Mammary epithelial cell (primary cell): Measurements from ENCODE around the gene CRTC3.

Experiments used
- CTCF ChIP-seq, 2 donors: IDR thresholded peaks in 1 of 2; conservative IDR thresholded peaks in 1 of 2; 2 replicates each; pipeline ENCODE4 v1.5.1; 2011 to 2012; ENCODE audit warnings: inconsistent platforms in 2 of 2, low read length in 2 of 2, mild to moderate bottlenecking in 2 of 2, control low read depth in 1 of 2, low read depth in 1 of 2; ENCODE audit not compliant: insufficient read depth in 1 of 2; ENCODE audit errors: extremely low read depth in 1 of 2
- EZH2 ChIP-seq: IDR thresholded peaks from 2 replicates; pipeline ENCODE4 v1.6.1; 2012; ENCODE audit warnings: low read length, inconsistent platforms, borderline replicate concordance

GRCh38 chr15:90677807-90678790 lies 148.4 kb downstream of the CRTC3 start:
- TF ChIP-seq CTCF (conservative IDR thresholded peaks at IDR 0.05 in 1 of 2, IDR thresholded peaks at IDR 0.05 in 1 of 2; ENCODE audit: extremely low read depth in 1 of 2, insufficient read depth in 1 of 2, low read depth in 1 of 2, low read length in 2 of 2), result no peak
- no peak for TF ChIP-seq EZH2
